H9 (cell line): ENCODE measurements around the gene ZBTB8OS. TPM values are rescaled to one million over a fixed set of nuclear protein-coding genes. Genes with fewer than 3 reads are reported as not detected.

ENCODE experiments used
- DNase-seq: peaks from one replicate; pipeline ENCODE4 v3.0.0-alpha.2; 2017
- H2AFZ ChIP-seq: one replicate; pipeline ENCODE4 v1.6.1; 2013; ENCODE audit warnings: mild to moderate bottlenecking, low read length, control low read depth, moderate library complexity
- H2AK5ac ChIP-seq: 2 replicates; pipeline ENCODE4 v1.6.1; 2013; ENCODE audit warnings: low read length, control low read depth, mixed read lengths; ENCODE audit not compliant: insufficient read length
- H2BK120ac ChIP-seq: one replicate; pipeline ENCODE4 v1.6.1; 2013; ENCODE audit warnings: low read depth, mild to moderate bottlenecking, low read length, control low read depth, inconsistent platforms; ENCODE audit not compliant: poor library complexity, severe bottlenecking
- H2BK12ac ChIP-seq: 2 replicates; pipeline ENCODE4 v1.6.1; 2013; ENCODE audit warnings: low read length, control low read depth, mixed read lengths, low read depth; ENCODE audit not compliant: insufficient read length
- H2BK15ac ChIP-seq: 2 replicates; pipeline ENCODE4 v1.6.1; 2013; ENCODE audit warnings: low read depth, low read length, control low read depth
- H2BK20ac ChIP-seq: one replicate; pipeline ENCODE4 v1.6.1; 2013; ENCODE audit warnings: low read depth, mild to moderate bottlenecking, low read length, control low read depth, inconsistent platforms; ENCODE audit not compliant: poor library complexity, severe bottlenecking
- H2BK5ac ChIP-seq: 2 replicates; pipeline ENCODE4 v1.6.1; 2013; ENCODE audit warnings: low read length, control low read depth, mixed read lengths; ENCODE audit not compliant: insufficient read length
- H3K14ac ChIP-seq: 2 replicates; pipeline ENCODE4 v1.6.1; 2013; ENCODE audit warnings: low read length, control low read depth; ENCODE audit not compliant: insufficient read depth
- H3K18ac ChIP-seq: 2 replicates; pipeline ENCODE4 v1.6.1; 2013; ENCODE audit warnings: low read depth, mild to moderate bottlenecking, mixed read lengths, low read length, control low read depth; ENCODE audit not compliant: insufficient read length
- H3K23ac ChIP-seq: 2 replicates; pipeline ENCODE4 v1.6.1; 2013; ENCODE audit warnings: low read length, control low read depth, mixed read lengths, low read depth; ENCODE audit not compliant: insufficient read length
- H3K23me2 ChIP-seq: 2 replicates; pipeline ENCODE4 v1.6.1; 2013; ENCODE audit warnings: low read depth, mild to moderate bottlenecking, mixed read lengths, low read length, control low read depth; ENCODE audit not compliant: insufficient read length, poor library complexity, severe bottlenecking
- H3K27ac ChIP-seq: 2 replicates; pipeline ENCODE4 v1.5.1; 2013; ENCODE audit warnings: low read length, control low read depth, mixed read lengths, low read depth; ENCODE audit not compliant: insufficient read length
- H3K27me3 ChIP-seq: 2 replicates; pipeline ENCODE4 v1.6.1; 2013; ENCODE audit warnings: low read length, control low read depth, inconsistent platforms; ENCODE audit not compliant: insufficient read depth
- H3K4ac ChIP-seq: 2 replicates; pipeline ENCODE4 v1.6.1; 2013; ENCODE audit warnings: low read depth, mild to moderate bottlenecking, control low read depth, inconsistent platforms, low read length, moderate library complexity
- H3K4me1 ChIP-seq: 2 replicates; pipeline ENCODE4 v1.6.1; 2013; ENCODE audit warnings: low read length, control low read depth, inconsistent platforms; ENCODE audit not compliant: insufficient read depth
- H3K4me2 ChIP-seq: 2 replicates; pipeline ENCODE4 v1.6.1; 2013; ENCODE audit warnings: low read length, control low read depth, mixed read lengths; ENCODE audit not compliant: insufficient read length, insufficient read depth
- H3K56ac ChIP-seq: 2 replicates; pipeline ENCODE4 v1.6.1; 2013; ENCODE audit warnings: low read depth, mild to moderate bottlenecking, mixed read lengths, low read length, control low read depth; ENCODE audit not compliant: insufficient read length
- H3K79me1 ChIP-seq: 2 replicates; pipeline ENCODE4 v1.6.1; 2013; ENCODE audit warnings: low read depth, mild to moderate bottlenecking, moderate library complexity, low read length, control low read depth, inconsistent platforms; ENCODE audit not compliant: insufficient read depth, poor library complexity, severe bottlenecking
- H3K79me2 ChIP-seq: 2 replicates; pipeline ENCODE4 v1.6.1; 2013; ENCODE audit warnings: low read length, control low read depth, inconsistent platforms; ENCODE audit not compliant: insufficient read depth
- H3K9ac ChIP-seq: 2 replicates; pipeline ENCODE4 v1.6.1; 2013; ENCODE audit warnings: low read length, control low read depth, mixed read lengths; ENCODE audit not compliant: insufficient read length; ENCODE audit errors: extremely low read depth
- H3K9me3 ChIP-seq: one replicate; pipeline ENCODE4 v1.6.1; 2013; ENCODE audit warnings: low read depth, low read length, inconsistent platforms; ENCODE audit not compliant: control insufficient read depth
- H3T11ph ChIP-seq: one replicate; pipeline ENCODE4 v1.6.1; 2013; ENCODE audit warnings: mild to moderate bottlenecking, low read length, control low read depth, inconsistent platforms
- H4K20me1 ChIP-seq: one replicate; pipeline ENCODE4 v1.6.1; 2013; ENCODE audit not compliant: control insufficient read depth, insufficient read length, insufficient read depth
- H4K5ac ChIP-seq: 2 replicates; pipeline ENCODE4 v1.6.1; 2013; ENCODE audit warnings: low read depth, mild to moderate bottlenecking, mixed read lengths, low read length, control low read depth; ENCODE audit not compliant: insufficient read length
- H4K8ac ChIP-seq: replicated peaks from 2 replicates; pipeline ENCODE4 v1.6.1; 2013; ENCODE audit warnings: low read length, control low read depth, mixed read lengths, low read depth; ENCODE audit not compliant: insufficient read length
- H4K91ac ChIP-seq: 2 replicates; pipeline ENCODE4 v1.6.1; 2013; ENCODE audit warnings: low read depth, mild to moderate bottlenecking, moderate library complexity, mixed read lengths, low read length, control low read depth; ENCODE audit not compliant: insufficient read length
- H3K27ac Mint-ChIP-seq, 3 experiments: 2 replicates in 2 of 3; 3 replicates in 1 of 3; pipeline ENCODE4 v1.8.0; 2020 to 2021; ENCODE audit warnings: mixed read lengths in 3 of 3, mild to moderate bottlenecking in 1 of 3, moderate library complexity in 1 of 3
- H3K27me3 Mint-ChIP-seq: 2 replicates; pipeline ENCODE4 v1.8.0; 2021; ENCODE audit warnings: low read depth, mild to moderate bottlenecking, moderate library complexity, mixed read lengths
- H3K36me3 Mint-ChIP-seq, 3 experiments: 2 replicates in 2 of 3; 3 replicates in 1 of 3; pipeline ENCODE4 v1.8.0; 2020 to 2021; ENCODE audit warnings: low read depth in 3 of 3, mixed read lengths in 3 of 3; ENCODE audit not compliant: insufficient read depth in 1 of 3
- H3K4me1 Mint-ChIP-seq, 2 experiments: 2 replicates each; pipeline ENCODE4 v1.8.0; 2020; ENCODE audit warnings: mixed read lengths in 2 of 2
- H3K4me3 Mint-ChIP-seq, 2 experiments: 2 replicates in 1 of 2; 3 replicates in 1 of 2; pipeline ENCODE4 v1.8.0; 2020 to 2021; ENCODE audit warnings: mild to moderate bottlenecking in 2 of 2, mixed read lengths in 2 of 2, moderate library complexity in 1 of 2
- H3K9me3 Mint-ChIP-seq, 2 experiments: 2 replicates in 1 of 2; 3 replicates in 1 of 2; pipeline ENCODE4 v1.8.0; 2020; ENCODE audit warnings: mild to moderate bottlenecking in 2 of 2, mixed read lengths in 2 of 2, moderate library complexity in 1 of 2
- CTCF ChIP-seq: fragments of 200-600 bp; sonication (generic); conservative IDR thresholded peaks from 3 replicates; pipeline ENCODE4 v1.8.0; 2021; ENCODE audit warnings: antibody characterized with exemption, mild to moderate bottlenecking
- WGBS: extraction: QIAGEN DNeasy Blood & Tissue Kit; methylation state at CpG from one replicate; pipeline ENCODE4 v1.1.7; 2013; ENCODE audit warnings: missing lambda C conversion rate, low lambda C conversion rate, mixed read lengths; ENCODE audit not compliant: insufficient read length; ENCODE audit errors: extremely low coverage; 5-methylcytosine and 5-hydroxymethylcytosine counted together
- total RNA-seq: library from RNA; stranded (reverse); gene quantifications from 2 replicates; pipeline ENCODE4 v1.2.1, GENCODE V29; 2021

Gene ZBTB8OS
- total RNA-seq, 1 experiment from 2014 or later, result 59.4 TPM

- Histone ChIP-seq H2AK5ac (no peak overlapping the region), H3K9ac (no peak overlapping the region), H2BK12ac (no peak overlapping the region), H3K4ac (no peak overlapping the region), H2BK120ac (no peak overlapping the region), H3K56ac (no peak overlapping the region), H2BK20ac (no peak overlapping the region), H4K91ac (no peak overlapping the region), H3K18ac (no peak overlapping the region), H4K5ac (no peak overlapping the region), H3K27ac (no peak overlapping the region), H3K4me1 (no peaks in the 10 kb centered on the region), H3K27me3 (no peaks in the 10 kb centered on the region), H3K23ac (no peak overlapping the region), H3K9me3 (no peaks in the 10 kb centered on the region), H4K8ac (no peak overlapping the region), H2BK15ac (no peak overlapping the region), H3K23me2 (no peaks in the 10 kb centered on the region), H3K4me2 (no peak overlapping the region), H3K79me1 (no peaks in the 10 kb centered on the region), H2AFZ (no peak overlapping the region), H3T11ph (no peak overlapping the region), H3K79me2 (no peaks in the 10 kb centered on the region; the same call in 1 of the 2 replicates), H4K20me1 (no peaks in the 10 kb centered on the region), H3K14ac (no peak overlapping the region), H2BK5ac (no peak overlapping the region)
- Mint-ChIP-seq H3K36me3 (peaks cover 57 to 90% (median 83%) of the 10 kb centered on the region in 3 experiments; a peak in 6 of 7 replicates), H3K27ac (no peak overlapping the region), H3K27me3 (no peaks in the 10 kb centered on the region), H3K4me3 (no peak overlapping the region), H3K9me3 (no peaks in the 10 kb centered on the region; a peak in 1 of 5 replicates), H3K4me1 (no peaks in the 10 kb centered on the region)
- WGBS, result no CpG with 5 or more reads among the region's 1 CpG
- no peak for TF ChIP-seq CTCF
- no peak for DNase-seq
Observed at GRCh38 chr1:32665915-32666314, 15.6 kb upstream of the ZBTB8OS start.
